Heart left ventricle (tissue), 13 donors: ENCODE measurements around the gene COBL.

Experiments used
- CTCF ChIP-seq, 12 donors: fragments of 200-600 bp; sonication (generic) in 4 of 12; IDR thresholded peaks; one replicate each; pipeline versions ENCODE4 v1.5.0 to v1.8.0; 2018 to 2022; ENCODE audit warnings: antibody characterized with exemption in 12 of 12, mild to moderate bottlenecking in 5 of 12
- POLR2A ChIP-seq, 2 donors: fragments of 450-650 bp; IDR thresholded peaks; one replicate each; pipeline ENCODE4 v1.6.1; 2017; ENCODE audit warnings: antibody characterized with exemption in 2 of 2, mild to moderate bottlenecking in 2 of 2, moderate library complexity in 2 of 2
- donor health status: ischemic (EF 13 %, LVEDD 7.1; RV severe dilation, severe dysfunction).
- donor health status: DM: no; HTN: yes; CAD: no.
- donor health status: DM: no; HTN: no; CAD: no.
- donor health status: ischemic (EF 25% LVEDD 6.9; RV normal size, moderate dysfunction).
- donor health status: ischemic (EF 25% LVEDD 5.7; RV mildly dilated, moderate dysfunction).
- donor health status: ischemic (EF 35%, LVEDD 5.7; RV mildly dilated, moderate dysfunction).
- donor health status: nonischemic (EF 11% LVEDD 7.7; RV severe dilation, severe dysfunction).
- donor health status: DM: yes; HTN: yes; CAD: no.
- donor health status: PGD.
- donor health status: ischemic (EF 29% LVEDD 5.4; RV normal size, mild dysfunction).
- donor health status: nonischemic (EF 23%, LVEDD 6.1; RV moderate dilation, normal function).

GRCh38 chr7:51230723-51231122, 85.9 kb downstream of the COBL start:
- no peak for TF ChIP-seq POLR2A (IDR thresholded peaks at IDR 0.05)
- no peak for TF ChIP-seq CTCF (IDR thresholded peaks at IDR 0.05)
